ENCODE measurements around the gene PFDN2.

DNA sequence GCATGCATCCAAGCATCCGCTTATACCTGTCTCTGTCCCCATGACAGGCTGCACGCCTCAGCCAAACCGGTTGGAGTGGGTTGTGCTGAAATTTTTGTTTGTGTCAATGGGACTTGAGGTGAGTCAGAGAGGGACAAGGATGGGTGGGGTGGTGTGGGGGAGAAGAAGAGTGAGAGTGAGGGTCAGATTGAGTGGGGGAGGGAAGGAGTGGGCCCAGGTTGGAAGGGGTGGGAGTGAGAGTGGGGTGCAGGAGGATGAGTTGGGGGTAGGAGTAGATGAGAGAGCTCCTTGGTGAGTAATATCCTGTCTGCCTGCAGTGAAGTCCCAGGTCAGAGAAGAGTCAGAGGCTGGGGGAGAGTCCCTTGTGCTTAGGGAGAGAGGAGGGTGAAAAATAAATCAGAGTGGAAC lies 25.2 kb downstream of the PFDN2 start:
- TF ChIP-seq, protein P1, sequence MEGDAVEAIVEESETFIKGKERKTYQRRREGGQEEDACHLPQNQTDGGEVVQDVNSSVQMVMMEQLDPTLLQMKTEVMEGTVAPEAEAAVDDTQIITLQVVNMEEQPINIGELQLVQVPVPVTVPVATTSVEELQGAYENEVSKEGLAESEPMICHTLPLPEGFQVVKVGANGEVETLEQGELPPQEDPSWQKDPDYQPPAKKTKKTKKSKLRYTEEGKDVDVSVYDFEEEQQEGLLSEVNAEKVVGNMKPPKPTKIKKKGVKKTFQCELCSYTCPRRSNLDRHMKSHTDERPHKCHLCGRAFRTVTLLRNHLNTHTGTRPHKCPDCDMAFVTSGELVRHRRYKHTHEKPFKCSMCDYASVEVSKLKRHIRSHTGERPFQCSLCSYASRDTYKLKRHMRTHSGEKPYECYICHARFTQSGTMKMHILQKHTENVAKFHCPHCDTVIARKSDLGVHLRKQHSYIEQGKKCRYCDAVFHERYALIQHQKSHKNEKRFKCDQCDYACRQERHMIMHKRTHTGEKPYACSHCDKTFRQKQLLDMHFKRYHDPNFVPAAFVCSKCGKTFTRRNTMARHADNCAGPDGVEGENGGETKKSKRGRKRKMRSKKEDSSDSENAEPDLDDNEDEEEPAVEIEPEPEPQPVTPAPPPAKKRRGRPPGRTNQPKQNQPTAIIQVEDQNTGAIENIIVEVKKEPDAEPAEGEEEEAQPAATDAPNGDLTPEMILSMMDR (IDR thresholded peaks at IDR 0.05), result no peak
- TF ChIP-seq POLR2AphosphoS5 (IDR thresholded peaks at IDR 0.05), result no peak
- TF ChIP-seq POLR2A (IDR thresholded peaks at IDR 0.05), result no peak
- no peak for TF ChIP-seq EP300 (IDR thresholded peaks at IDR 0.05)
